Gastroesophageal sphincter (tissue), 4 donors: ENCODE data around the gene KRT31. TPM values are rescaled to one million over a fixed set of nuclear protein-coding genes. Genes with fewer than 3 reads are reported as not detected.

Experiments
- ATAC-seq: fragments of 150-250 bp; one replicate; pipeline ENCODE4 v1.9.1; 2016; ENCODE audit warnings: mild to moderate bottlenecking, moderate library complexity
- H3K27ac ChIP-seq, 4 donors: fragments of 200-600 bp; sonication (generic) in 3 of 4; 1 replicate in 3 of 4; 2 replicates in 1 of 4; pipeline ENCODE4 v1.5.1; 2016 to 2019
- H3K27me3 ChIP-seq: fragments of 200-600 bp; sonication (generic); one replicate; pipeline ENCODE4 v1.5.1; 2019
- H3K36me3 ChIP-seq, 2 donors: fragments of 200-600 bp; sonication (generic); one replicate each; pipeline ENCODE4 v1.5.1; 2019; ENCODE audit warnings: control low read depth in 1 of 2
- H3K4me1 ChIP-seq, 3 donors: fragments of 200-600 bp; sonication (generic); 1 replicate in 2 of 3; 2 replicates in 1 of 3; pipeline ENCODE4 v1.5.1; 2016 to 2019; ENCODE audit warnings: control low read depth in 2 of 3
- H3K4me3 ChIP-seq, 2 donors: fragments of 200-600 bp; sonication (generic); one replicate each; pipeline ENCODE4 v1.5.1; 2019; ENCODE audit warnings: mild to moderate bottlenecking in 1 of 2, moderate library complexity in 1 of 2
- H3K9me3 ChIP-seq, 3 donors: fragments of 200-600 bp; sonication (generic); one replicate each; pipeline ENCODE4 v1.5.1; 2017 to 2019; ENCODE audit warnings: control low read depth in 2 of 3
- CTCF ChIP-seq, 4 experiments: fragments of 200-600 bp in 2 of 4; fragments of 450-650 bp in 2 of 4; sonication (generic) in 1 of 4; IDR thresholded peaks; one replicate each; pipeline ENCODE4 v1.5.1; 2017 to 2019; ENCODE audit warnings: antibody characterized with exemption in 4 of 4, mild to moderate bottlenecking in 2 of 4, moderate library complexity in 2 of 4
- EP300 ChIP-seq: sonication (generic); formaldehyde crosslinking; IDR thresholded peaks from one replicate; pipeline ENCODE4 v1.6.1; 2017; ENCODE audit warnings: antibody characterized with exemption, mild to moderate bottlenecking
- POLR2A ChIP-seq, 2 donors: fragments of 450-650 bp; IDR thresholded peaks; one replicate each; pipeline ENCODE4 v1.6.1; 2017; ENCODE audit warnings: antibody characterized with exemption in 2 of 2, mild to moderate bottlenecking in 2 of 2, moderate library complexity in 1 of 2
- POLR2AphosphoS5 ChIP-seq: sonication (generic); formaldehyde crosslinking; IDR thresholded peaks from one replicate; pipeline ENCODE4 v1.6.1; 2017; ENCODE audit warnings: antibody characterized with exemption
- WGBS, 2 donors: methylation state at CpG; one replicate each; pipeline ENCODE4 v1.1.5; 2018; ENCODE audit warnings: low coverage in 1 of 2; 5-methylcytosine and 5-hydroxymethylcytosine counted together
- total RNA-seq, 4 donors: library from RNA; depleted of rRNA; stranded (reverse); fragments of >200 nt; gene quantifications; one replicate each; pipeline ENCODE4 v1.1.0, GENCODE V29; 2016

KRT31 gene
- not detected for total RNA-seq

- Histone ChIP-seq H3K9me3 (no peaks in the 10 kb centered on the region), H3K4me1 (peaks cover 0 to 4% (median 0%) of the 10 kb centered on the region in 3 donors), H3K27ac (no peak within 1 kb of the TSS), H3K36me3 (no peaks in the 10 kb centered on the region), H3K27me3 (no peaks in the 10 kb centered on the region), H3K4me3 (no peak within 1 kb of the TSS)
- 68% methylated on average over 5 of the region's 16 CpGs; no CpG with 5 or more reads in 1 of the 2 donors for WGBS, 2 donors
- ATAC-seq = no peak
- TF ChIP-seq POLR2A (IDR thresholded peaks at IDR 0.05) (no peak), POLR2AphosphoS5 (no peak), EP300 (no peak), CTCF (IDR thresholded peaks at IDR 0.05) (no peak)
These were observed at the start of gene KRT31 for GRCh38 chr17:41396996-41397660. KRT31 (minus strand) TSS chr17:41397608; CDS start chr17:41397539, 69 bp downstream.

- no peak overlapping the region for H3K27ac ChIP-seq
- no peaks in the 10 kb centered on the region for H3K36me3 ChIP-seq
- no peaks in the 10 kb centered on the region for H3K4me1 ChIP-seq
- peaks cover 13% of the 10 kb centered on the region for H3K27me3 ChIP-seq
- TF ChIP-seq EP300 = no peak
- no peak for TF ChIP-seq POLR2A (IDR thresholded peaks at IDR 0.05)
- TF ChIP-seq CTCF (IDR thresholded peaks at IDR 0.05) = no peak
- no peak for TF ChIP-seq POLR2AphosphoS5
- peaks cover 0 to 13% (median 0%) of the 10 kb centered on the region in 3 donors for H3K9me3 ChIP-seq
- ATAC-seq = no peak
- WGBS, 2 donors = 18 to 53% methylated on average over 2 of the region's 2 CpGs
- no peak overlapping the region for H3K4me3 ChIP-seq
These were observed 49.4 kb upstream of the KRT31 start for GRCh38 chr17:41446806-41447205.

- no peak overlapping the region for H3K4me3 ChIP-seq
- ATAC-seq = no peak
- peaks cover 12% of the 10 kb centered on the region for H3K27me3 ChIP-seq
- TF ChIP-seq EP300 = no peak
- 54 to 78% methylated on average over 3 of the region's 3 CpGs for WGBS, 2 donors
- no peaks in the 10 kb centered on the region for H3K4me1 ChIP-seq
- no peak overlapping the region for H3K27ac ChIP-seq
- no peaks in the 10 kb centered on the region for H3K36me3 ChIP-seq
- H3K9me3 ChIP-seq = no peaks in the 10 kb centered on the region
These were observed 47.2 kb upstream of the KRT31 start for GRCh38 chr17:41444640-41445039.

GRCh38 chr17:41444186-41444585 lies 46.8 kb upstream of the KRT31 start:
- no peak overlapping the region for H3K4me3 ChIP-seq
- no peaks in the 10 kb centered on the region for H3K9me3 ChIP-seq
- no peak for ATAC-seq
- peaks cover 11% of the 10 kb centered on the region for H3K27me3 ChIP-seq
- 53 to 88% methylated on average over 1 of the region's 1 CpG for whole genome bisulfite sequencing, 2 donors
- TF ChIP-seq EP300 = no peak
- no peak for TF ChIP-seq CTCF (IDR thresholded peaks at IDR 0.05)
- no peak for TF ChIP-seq POLR2AphosphoS5
- TF ChIP-seq POLR2A (IDR thresholded peaks at IDR 0.05) = no peak
- no peaks in the 10 kb centered on the region for H3K36me3 ChIP-seq
- no peaks in the 10 kb centered on the region for H3K4me1 ChIP-seq
- no peak overlapping the region for H3K27ac ChIP-seq

- Histone ChIP-seq H3K27me3 (peaks cover 8% of the 10 kb centered on the region), H3K9me3 (no peaks in the 10 kb centered on the region), H3K36me3 (no peaks in the 10 kb centered on the region), H3K4me1 (no peaks in the 10 kb centered on the region), H3K27ac (no peak overlapping the region), H3K4me3 (no peak overlapping the region)
- no peak for TF ChIP-seq CTCF (IDR thresholded peaks at IDR 0.05)
- TF ChIP-seq POLR2AphosphoS5 = no peak
- TF ChIP-seq EP300 = no peak
- TF ChIP-seq POLR2A (IDR thresholded peaks at IDR 0.05) = no peak
- 62 to 65% methylated on average over 3 to 4 of the region's 4 CpGs for whole genome bisulfite sequencing, 2 donors
- ATAC-seq = no peak
These were observed 45.3 kb upstream of the KRT31 start for GRCh38 chr17:41442739-41443138.
